ENCODE data around the gene SKA2.
"Not testable (repeated sequence)": the region's sequence is repeated elsewhere in the genome, so short reads cannot be mapped to it uniquely, and the experiment has no call there.

The SKA2 gene

DNA sequence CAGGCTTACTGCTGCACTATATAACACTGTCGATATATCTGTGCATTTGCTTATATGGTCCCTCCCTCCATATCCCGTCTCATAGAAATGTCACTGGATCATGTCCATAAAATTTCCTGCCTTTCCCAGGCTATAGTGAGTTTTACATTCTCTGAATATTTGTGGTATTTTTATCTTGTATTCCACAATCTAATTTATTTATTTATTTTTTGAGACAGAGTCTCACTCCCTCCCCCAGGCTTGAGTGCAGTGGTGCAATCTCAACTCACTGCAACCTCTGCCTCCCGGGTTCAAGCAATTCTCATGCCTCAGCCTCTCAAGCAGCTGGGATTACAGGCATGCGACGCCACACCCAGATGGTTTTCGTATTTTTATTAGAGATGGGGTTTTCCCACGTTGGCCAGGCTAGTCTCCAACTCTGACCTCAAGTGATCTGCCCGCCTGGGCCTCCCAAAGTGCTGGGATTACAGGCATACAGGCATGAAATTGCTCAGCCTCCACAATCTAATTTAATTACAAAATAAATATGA is 61.2 kb downstream of the SKA2 start:
- DNase-seq, result no peak

DNA sequence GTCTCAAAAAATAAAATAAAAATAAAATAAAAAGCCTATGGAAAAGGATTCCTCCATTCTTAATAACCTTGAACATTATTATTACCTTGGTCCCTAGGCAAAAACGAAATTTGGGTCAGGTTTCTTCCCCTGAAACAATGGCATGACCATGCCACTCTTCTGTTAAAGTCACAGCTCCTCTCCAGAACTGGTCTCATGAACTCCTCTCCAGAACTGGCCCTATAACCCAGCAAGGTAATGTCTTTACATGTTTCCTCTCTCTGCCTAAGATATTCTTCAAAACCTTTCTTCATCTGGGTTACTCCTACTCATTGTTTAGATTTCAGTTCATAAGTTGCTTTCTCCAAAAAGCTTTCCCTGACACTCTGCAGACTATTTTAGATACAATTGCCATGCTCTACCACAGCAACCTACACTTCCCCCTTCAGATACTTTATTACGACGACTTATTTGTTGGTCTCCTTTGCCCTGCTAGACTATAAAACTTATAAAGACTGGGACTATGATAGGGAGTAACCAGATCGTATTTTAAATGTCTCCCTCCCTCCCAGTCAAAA is 61.8 kb downstream of the SKA2 start:
- no peak for DNase-seq

DNA sequence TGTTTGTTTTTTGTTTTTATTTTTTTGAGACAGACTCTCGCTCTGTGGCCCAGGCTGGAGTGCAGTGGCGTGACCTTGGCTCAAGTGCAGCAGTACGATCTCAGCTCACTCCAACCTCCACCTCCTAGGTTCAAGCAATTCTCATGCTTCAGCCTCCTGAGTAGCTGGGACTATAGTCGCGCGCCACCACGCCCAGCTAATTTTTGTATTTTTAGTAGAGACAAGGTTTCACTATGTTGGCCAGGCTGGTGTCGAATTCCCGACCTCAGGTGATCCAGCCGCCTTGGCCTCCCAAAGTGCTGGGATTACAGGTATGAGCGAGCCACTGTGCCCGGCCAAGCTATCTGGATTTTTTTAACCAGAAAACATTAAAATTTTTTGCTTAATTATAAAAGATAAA is 64.4 kb downstream of the SKA2 start:
- not testable (repeated sequence) for DNase-seq

DNA sequence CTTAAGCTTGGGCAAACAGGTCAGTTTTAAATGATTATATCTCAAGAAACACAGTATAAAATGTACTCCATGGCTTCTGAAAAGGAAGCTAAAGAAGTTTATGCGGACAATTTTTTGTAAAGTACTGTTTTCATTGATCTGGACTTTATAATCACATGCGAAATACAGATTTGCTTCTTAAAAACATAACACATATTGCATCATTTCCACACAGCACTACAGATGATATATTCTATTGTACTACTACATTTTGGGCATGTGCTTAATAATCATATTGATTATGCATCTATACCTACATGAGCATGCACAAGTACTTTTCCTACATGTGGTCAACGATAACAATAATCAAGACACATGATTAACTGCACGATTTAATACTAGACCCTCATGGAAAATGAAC is 70.8 kb downstream of the SKA2 start:
- no peak for DNase-seq

DNA sequence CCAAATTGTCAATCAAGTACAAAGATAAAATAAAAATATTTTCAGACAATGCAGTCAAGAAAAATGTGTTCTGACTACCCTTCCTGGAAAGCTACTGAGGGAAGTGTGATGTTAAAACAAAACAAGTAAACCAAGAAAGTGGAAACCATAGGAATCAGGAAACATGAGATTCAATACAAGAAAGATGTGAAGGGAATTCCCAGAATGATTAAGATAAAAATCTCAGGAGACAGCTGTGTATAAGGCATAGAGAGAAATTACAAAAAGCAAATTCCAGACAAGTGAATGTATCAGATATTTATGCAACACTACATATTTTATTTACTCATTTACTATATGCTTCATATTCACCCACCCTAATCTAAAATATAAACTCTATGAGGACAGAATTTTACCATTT is 80.5 kb downstream of the SKA2 start:
- DNase-seq, result no peak

DNA sequence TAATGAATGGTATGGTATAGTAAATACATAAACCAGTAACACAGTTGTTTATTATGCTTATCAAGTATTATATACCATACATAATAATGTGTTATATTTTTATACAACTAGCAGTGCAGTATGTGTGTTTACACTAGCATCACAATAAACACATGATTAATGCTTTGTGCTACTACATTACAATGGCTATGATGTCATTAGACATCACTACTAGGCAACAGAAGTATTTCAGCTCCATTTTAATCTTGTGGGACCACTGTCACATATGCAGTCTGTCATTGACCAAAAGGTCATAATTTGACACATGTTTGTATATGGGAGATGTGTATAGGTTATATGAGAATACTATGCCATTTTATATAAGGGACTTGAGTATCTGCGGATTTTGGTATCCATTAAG is 81.0 kb downstream of the SKA2 start:
- DNase-seq, result no peak

DNA sequence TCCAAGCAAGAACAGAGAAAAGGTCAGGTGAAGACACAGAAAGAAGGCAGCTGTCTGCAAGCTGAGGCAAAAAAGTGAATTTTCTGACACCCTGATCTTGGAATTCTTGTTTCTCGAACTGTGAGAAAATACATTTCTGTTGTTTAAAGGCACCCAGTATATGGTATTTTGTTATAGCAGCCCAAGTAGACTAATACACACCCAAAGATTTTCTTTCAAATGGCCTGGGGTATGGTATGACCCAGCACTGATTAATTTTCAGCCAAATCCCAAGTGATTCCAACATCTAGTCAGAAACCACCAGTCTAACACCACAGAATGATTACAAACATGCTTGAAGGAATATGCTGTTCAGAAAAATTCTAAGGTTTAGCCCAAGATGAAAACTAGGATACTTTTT is 85.1 kb downstream of the SKA2 start:
- DNase-seq, result no peak

DNA sequence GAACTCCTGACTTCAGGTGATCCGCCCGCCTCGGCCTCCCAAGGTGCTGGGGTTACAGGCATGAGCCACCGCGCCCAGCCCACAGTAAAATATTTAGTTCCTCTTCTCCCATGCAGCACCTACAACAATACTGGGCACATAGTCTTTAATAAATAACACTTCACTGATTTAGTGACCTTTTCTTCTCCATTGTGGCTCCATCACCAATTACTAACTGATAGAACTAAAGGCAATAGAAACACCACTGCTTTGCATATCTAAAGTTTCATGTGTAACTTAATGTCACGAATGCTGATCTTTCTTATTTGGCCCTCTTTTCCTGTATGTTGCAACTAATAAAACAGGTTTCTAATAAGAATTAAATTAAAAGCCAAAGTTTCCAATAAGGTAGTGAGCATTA is 87.2 kb downstream of the SKA2 start:
- no peak for DNase-seq

DNA sequence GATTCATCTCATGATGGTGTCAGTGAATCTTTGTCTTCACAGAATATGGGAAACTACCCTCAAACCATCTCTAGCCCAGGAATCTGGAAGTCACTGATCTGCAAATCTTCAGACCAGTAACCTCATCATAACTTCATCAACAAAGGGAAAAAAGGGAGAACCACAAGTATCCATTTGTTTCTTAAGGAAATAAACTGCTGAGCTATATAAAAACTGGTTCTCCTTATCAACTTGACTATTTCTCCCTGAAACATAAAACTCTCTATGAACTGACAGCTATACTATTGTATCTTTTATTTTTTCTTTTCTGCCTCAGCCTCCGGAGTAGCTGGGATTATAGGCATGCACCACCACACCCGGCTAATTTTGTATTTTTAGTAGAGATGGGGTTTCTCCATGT is 87.6 kb downstream of the SKA2 start:
- DNase-seq, result no peak

DNA sequence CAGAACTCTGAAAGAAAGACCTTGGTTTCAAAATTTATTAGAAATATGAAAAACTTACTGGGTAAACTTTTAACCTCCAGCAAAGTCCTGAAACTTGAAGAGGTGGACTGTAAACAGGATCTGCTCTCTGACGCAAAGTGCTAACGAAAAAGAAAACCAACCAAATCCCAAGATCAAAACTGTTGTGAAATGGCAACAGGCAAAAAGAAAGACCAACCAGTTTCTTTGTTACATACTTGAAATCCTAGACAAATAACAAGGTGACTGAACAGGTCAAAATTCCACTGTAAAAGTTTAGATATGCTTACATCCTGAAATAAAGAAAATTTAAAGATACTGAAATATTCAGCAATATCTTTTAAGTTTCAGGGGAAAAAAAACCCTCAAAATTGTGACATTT is 92.5 kb downstream of the SKA2 start:
- DNase-seq, result no peak

Data from hematopoietic multipotent progenitor cell treated with erythropoietin and hydrocortisone succinate and interleukin-3 and kit ligand, for 8 days (in vitro differentiated cells).